Germinal center (tissue), 1 donor: Measurements from ENCODE around the gene KLK8.
"Not testable (repeated sequence)": the region's sequence is repeated elsewhere in the genome, so short reads cannot be mapped to it uniquely, and the experiment has no call there.

Source experiments
- DNase-seq: peaks from one replicate; pipeline ENCODE4 v3.0.0; 2012; ENCODE audit warnings: mixed read lengths, low spot score

The KLK8 gene

DNA sequence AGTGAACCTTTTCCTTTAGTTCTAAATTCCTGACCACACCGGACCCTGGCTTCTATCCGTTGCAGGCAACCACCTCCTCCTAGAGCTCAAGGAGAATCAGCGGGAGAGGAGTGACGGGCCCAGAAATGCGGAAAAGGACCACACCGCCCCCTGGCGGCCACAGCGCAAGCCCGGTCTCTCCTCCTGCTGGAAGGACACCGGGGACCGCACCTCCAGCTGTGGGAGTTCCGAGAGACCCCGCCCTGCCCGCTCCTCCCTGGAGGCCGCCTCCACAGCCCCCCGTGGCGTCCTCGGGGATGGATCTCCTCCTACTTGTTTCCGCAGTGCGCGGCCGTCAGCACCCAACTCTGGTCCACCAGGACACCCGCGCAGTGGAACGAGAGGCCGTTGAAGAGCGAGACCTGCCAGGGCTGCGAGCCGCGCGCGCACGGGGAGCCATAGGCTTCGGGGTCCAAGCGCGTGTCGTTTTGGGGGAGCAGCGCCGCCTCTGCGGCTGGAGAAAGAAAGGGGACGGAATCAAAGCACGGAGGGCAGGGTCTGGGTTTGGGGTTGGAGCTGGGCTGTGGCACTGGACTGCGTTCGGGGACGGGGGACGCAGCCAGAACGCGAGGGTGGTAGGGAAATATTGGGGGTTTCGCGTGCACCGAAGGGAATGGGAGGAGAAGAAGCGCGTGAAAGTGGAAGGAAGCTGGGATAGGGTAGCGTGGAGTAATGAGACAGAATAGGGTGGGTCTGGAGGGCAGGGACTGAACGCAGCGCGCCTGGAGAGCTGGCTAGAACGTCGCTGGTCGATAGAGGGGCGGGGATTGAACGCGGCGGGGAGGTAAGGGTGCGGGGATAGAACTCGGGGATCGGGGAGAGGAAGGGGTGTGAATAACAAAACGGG, 15.6 kb upstream of the KLK8 start:
- DNase-seq = no peak

DNA sequence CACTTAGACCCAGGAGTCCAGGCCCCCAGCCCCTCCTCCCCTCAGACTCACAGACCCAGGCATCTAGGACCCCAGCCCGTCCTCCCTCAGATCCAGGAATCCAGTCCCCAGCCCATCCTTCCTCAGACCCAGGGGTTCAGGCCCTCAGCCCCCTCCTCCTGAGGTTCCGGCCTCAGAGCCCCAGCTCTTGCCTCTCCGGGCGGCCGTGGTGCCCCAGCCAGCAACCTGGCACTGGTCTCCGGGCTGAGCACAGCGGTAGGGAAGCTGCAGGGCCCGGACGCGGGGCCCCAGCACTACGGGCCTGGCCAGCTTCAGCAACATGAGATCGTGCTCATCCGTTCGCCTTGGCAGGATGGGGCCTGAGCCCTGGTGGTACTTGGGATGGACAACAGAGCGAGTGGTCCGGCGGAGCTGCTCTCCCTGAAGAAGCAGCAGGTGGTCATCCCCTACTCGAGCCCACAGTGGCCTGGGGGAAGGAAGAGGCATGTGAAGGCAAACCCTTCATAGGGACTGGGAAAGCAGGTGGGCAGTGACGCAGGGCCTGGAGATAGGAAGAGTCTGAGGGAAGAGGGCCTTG, 14.4 kb upstream of the KLK8 start:
- no peak for DNase-seq

DNA sequence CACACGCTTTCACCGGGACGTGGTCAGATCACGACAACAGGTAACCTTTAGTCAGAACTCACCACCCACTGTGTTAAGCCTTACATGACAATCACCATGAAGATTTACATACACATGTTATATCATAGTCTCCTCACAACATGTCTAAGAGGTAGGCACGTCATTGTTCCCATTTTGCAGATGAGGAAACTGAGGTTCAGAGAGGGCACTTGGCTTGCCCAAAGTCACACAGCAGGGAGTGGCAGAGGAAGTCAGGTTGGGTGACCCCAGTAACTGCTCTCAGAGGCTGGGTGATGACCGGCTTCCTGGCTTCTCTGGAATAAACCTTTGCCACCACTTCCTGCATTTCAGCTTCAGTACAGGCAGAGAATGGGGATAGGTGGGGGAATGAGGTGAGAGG, 12.8 kb upstream of the KLK8 start:
- DNase-seq = no peak

DNA sequence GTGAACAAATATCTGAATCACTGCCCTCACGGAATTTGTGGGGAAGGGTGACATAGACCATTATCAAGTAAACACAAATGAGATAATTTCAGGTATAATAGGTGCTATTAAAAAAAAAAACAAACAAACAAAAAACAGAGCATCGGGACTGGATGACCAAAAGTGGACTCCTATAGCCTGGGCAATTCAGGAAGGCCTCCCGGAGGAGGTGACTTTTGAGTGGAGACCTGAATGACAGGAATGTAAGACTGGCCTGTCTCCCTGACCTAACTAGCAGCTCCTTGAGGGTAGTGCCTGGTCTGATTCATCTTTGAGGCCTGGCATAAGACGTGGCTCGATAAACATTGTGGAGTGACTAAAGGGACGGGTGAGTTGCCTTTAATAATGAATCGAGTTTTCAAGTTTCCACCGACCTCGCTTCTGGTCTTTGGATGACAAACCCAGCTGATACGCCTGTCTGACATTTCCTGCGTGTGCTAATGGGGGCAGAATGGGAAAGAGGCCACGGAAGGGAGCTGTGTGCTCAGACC, 11.3 kb upstream of the KLK8 start:
- no peak for DNase-seq

DNA sequence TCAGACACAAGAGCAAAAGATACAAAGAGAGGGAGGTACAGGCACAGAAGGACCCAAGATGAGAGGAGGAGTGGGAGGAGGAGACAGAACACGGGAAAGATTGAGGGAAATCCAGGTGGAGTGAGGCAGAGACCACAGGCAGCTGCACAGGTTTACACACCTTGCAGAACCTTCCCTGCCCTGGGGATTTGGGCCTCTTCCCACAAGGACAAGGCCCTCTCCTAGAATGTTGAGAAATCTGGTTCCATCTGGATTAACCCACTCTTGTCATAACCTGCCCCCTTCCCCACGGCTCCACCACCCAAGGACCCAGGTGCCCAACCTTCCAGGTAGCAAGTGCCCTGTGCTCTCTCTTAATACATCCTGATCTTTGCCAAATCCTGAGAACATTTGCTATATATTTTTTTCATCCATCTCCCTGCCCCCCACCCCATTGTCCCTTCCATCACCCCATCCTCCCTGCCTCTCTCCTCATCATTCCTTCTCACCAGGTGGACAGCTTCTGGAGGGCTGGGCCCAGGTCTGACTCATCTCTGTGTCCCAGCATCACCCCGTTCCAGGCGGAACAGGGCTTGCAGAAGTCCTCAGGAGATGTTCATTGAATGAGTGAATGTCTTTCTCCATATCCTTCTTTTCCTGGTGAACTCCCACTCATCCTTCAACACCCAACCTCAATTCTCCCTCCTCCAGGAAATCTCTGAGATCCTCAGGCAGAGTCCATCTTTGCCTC, 8.8 kb upstream of the KLK8 start:
- DNase-seq = no peak

DNA sequence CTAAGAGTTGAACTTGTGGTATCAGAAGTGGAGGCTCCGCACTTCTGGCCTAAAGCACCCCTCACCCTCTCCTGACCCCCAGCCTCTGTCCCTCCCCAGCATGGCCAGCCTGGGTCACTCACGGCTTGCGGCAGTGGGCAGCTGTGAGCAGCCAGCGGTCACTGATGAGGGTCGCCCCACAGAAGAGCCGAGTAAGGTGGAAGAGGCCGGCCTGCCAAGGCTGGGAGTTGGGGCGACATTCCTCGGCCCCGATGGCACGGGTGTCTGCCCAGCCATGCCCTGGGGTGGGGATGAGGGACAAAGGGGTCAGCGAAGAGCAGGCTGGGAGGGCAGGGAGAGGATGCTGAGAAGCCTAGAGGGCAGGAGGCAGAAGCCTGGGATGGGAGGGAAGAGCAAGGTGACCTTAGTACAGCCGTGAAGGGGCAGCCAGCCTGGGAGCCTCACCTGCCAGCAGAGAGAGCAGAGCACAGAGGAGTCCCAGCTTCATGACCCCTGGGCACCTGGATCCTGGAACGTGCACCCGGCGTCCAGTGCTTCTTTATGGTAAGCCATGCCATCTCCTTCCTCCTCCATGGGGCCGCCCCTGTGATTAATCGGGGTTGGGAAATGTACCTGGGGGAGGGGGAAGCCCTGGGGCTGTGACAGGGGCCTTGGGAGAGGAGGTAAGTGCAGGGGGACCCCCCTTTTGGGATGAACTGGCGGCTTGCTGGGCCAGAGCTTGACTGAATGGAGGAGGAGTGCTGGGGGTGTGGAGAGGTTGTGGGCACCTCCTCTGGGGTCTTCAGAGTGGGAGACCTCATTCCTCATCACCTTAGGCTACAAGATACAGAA, 7.9 kb upstream of the KLK8 start:
- DNase-seq = no peak

DNA sequence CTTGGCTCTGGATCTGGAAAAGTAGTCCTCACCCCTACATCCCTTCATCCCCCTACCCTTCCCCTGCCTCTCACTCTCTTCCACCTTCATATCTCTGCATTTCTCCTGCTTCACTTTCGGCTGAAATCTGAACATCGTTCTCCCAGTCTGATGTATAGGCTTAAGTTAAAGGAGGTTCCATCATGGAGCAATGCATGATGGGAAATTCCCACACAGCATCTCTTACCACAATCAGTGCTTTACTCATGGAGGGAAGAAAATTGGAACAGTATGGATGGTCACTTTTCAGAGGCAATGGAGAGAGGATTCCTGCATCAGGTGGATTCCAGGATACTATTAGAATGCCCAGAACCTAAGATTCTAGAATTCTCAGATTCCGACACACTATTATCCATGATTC, 6.1 kb upstream of the KLK8 start:
- no peak for DNase-seq

DNA sequence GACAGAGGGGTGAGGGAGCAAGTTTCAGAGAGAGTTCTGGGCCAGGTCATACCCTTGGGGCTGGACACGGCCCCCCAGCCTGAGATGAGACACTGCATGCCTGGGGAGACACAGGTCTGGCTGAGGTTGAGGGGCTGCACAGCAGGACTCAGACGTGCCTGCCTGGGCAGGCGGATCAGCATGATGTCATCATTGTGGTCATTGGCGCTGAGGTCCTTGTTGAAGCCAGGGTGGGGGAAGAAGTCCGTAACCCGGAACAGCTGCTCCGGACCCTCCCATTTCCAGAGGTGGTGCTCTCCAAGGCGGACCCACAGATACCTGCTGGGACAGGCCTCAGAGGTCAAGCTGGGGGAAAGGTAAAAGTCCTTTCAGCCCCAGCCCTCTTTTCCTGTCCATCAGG, 5.0 kb upstream of the KLK8 start:
- no peak for DNase-seq

DNA sequence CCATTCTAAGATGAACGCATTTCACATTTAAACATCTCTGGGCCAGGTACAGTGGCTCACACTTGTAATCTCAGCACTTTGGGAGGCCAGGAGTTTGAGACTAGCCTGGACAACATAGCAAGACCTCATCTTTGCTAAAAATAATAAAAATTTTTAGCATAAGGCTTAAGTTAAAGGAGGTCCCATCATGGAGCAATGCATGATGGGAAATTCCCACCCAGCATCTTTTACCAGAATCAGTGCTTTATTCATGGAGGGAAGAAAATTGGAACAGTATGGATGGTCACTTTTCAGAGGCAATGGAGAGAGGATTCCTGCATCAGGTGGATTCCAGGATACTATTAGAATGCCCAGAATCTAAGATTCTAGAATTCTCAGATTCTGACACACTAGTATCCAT, 3.8 kb upstream of the KLK8 start:
- DNase-seq = no peak

DNA sequence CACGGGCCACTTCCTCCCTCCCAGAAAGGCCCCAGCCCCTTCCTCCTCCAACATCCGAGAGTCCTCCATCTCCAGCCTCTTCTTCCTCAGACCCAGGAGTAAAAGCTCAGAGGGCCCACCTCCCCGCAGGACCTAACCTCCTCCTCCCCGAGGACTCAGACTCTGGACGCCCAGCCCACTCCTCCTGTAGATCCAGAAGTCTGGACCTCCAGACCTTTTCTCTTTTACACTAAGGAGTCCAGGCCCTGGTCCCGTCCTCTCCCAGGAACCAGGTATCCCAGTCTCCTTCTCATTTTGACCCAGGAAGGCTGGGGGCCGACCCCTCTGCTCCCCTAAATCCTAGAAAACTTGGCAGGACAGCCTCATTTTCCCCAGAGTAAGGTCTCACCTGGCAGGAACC, 1.9 kb upstream of the KLK8 start:
- no peak for DNase-seq

DNA sequence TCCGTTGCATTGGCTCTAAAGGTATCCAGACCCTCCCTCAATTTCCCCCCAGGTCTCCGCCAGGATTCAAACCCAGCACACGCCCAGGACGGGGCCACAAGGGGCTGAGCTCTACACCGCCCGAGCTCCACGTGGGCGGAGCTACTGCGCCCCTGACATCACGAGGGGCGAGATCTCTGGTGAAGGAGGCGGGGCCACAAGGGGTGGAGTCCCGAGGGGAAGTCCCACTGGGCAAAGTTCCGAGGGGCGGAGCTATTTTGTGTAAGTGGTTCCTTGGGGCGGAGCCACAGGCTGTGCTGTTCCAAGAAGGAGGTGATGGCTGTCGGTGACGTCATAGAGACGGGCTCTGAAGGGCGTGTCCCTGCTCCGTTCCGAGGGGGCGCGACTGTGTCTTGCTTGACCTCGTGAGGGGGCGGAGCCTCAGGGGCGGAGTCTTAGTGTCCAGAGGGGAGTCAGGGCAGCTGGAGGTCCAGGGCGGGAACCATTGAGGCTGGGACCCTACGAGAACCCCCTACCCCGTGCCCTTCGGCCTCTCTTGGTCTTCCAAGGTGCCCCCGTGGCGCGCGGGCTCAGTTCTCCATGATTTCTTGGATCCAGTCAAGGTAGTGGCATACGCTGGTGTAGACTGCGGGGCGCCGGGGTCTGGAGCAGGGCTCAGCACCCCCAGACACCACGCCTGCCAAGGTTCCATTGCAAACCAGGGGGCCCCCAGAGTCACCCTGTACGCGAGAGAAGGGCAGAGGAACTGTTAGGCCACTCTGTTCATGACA, 1.3 kb upstream of the KLK8 start:
- peak; percentile 45 for DNase-seq

DNA sequence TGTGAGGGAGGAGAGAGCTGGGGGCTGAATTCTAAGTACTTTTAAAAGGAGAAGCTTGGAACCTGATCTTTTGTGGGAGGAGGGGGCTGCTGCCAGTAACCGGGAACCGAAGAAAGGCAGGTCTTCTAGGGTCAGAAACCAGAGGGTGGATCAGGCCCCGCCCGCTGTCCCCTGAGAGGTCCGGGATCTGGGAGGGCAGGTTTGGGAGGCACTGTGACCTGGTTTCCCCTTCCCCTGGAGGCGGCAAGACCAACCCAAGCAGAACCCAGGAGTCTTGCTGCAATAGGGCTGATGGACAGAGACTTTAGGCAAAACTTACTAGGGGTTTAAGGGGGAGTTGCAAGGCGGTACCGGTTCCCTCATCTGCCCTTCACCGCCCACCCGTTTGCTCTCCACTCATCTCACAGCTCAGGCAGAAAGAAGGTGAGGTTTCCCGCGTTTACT, 707 bp upstream of the KLK8 start:
- no peak for DNase-seq

DNA sequence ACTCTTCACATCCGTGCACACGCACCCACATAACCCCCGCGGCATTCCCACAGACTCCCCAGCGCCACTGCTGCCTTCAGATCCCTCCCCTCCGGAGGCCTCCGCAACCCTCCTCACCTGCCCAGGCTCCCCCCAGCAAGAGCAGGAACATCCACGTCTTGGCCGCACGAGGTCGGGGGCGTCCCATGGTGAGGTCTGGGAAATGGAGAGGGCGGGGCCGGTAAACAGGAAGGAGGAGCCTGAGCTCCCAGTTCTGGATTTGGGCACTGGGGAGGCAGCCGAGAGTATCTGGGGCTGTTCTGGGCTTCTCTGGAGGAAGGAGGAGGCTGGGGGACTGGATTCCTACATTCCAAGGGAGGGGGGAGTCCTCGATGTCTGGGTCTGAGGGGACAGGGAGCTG, 423 bp downstream of the KLK8 start:
- no peak for DNase-seq

DNA sequence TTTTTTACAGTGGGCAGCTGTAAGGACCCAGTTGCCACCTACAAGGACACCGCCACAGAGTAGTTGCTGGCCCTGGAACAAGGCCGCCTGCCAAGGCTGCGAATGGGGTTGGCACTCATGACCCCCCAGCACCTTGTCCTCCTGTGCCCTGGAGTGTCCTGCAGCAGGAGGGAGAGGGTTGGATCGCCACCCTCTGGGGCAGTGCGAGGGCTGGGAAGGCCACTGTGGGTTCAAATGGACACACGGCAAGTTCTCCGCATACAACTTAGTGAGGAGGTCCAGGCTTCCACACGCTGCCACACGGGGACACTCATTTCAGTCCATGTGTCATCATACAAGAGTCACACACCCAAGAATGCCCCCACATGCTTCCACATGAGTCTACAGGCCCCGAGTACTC, 978 bp downstream of the KLK8 start:
- DNase-seq = no peak

DNA sequence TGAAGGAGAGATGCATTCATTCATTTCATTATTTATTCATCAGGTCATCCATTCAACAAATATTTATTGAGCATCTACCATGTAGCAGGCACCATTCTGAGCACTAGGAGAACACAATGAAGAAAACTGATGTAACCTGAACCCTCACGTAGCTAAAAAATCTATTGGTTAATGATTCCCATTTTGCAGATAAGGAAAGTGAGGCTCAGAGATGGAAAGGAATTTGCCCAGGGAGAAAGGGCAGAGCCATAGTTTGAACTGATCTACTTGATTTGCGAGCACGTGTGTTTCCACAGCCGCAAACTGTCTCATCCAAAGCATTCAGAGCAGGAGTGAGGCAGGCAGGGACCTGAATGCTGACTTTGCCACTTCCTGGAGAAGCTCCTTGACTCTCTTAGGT, 2.7 kb downstream of the KLK8 start:
- DNase-seq = no peak

DNA sequence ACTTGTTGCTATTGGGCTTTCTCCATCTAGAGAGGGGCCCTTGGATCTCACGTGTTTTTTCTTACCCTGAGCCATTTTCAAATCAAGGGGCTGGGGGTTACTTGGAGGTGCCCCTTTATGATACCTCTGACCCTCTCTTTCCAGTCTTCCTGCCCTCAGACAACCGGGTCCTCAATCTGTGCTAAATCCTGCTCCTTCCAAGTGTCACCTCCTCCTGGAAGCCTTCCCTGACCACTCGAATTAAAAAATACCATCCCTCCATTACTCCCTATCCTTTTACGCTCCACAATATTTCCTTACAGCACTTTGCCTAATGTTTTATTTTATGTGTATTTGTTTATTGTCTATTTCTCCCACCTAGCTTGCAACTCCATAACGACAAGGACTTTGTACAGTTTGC, 3.3 kb downstream of the KLK8 start:
- no peak for DNase-seq

DNA sequence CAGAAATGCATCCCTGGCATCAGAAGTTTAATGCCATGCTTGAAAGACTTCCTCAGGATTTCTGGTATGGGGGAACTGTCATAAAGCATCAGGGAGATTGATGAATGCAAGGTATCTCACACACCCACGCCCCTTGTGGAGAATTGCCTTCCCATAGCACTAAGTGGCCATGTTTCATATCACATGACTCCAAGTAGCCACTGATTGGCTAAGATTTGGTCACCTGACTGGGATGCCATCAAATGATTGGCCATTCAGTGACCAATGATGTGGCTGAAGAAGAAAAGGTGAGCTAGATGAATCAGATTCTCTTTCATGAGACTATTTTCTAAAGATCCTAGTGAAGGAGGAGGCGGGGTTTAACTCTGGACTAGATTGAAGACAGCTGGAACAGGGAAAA, 7.3 kb downstream of the KLK8 start:
- DNase-seq = no peak

DNA sequence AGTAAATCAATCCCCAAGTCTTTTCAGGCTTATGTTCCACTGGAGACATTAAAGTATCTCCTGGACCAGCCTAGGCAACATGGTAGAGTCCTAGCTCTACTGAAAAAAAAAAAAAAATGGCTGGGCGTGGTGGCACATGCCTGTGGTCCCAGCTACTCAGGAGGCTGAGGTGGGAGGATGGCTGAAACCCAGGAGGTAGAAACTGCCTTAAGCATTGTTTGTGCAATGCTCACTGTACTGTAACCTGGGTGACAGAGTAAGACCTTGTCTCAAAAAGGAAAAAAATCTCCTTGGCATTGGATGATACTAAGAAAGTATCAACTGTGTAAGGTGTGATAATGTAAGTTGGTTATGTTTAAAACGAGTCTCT, 8.8 kb downstream of the KLK8 start:
- no peak for DNase-seq

DNA sequence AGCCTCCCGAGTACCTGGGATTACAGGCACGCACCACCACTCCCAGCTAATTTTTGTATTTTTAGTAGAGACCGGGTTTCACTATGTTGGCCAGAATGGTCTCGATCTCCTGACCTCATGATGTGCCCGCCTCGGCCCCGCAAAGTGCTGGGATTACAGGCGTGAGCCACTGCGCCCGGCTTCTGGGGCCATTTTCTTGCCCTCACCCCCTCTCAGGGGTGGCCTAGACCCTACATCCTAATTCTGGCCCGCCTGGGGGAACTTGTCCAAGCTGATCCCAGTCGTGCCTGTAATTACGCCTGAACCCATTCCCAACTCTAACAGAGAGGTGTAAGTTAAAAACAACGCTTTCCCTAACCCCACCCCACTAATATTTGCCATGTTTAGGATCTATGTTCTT, 17.0 kb downstream of the KLK8 start:
- not testable (repeated sequence) for DNase-seq

DNA sequence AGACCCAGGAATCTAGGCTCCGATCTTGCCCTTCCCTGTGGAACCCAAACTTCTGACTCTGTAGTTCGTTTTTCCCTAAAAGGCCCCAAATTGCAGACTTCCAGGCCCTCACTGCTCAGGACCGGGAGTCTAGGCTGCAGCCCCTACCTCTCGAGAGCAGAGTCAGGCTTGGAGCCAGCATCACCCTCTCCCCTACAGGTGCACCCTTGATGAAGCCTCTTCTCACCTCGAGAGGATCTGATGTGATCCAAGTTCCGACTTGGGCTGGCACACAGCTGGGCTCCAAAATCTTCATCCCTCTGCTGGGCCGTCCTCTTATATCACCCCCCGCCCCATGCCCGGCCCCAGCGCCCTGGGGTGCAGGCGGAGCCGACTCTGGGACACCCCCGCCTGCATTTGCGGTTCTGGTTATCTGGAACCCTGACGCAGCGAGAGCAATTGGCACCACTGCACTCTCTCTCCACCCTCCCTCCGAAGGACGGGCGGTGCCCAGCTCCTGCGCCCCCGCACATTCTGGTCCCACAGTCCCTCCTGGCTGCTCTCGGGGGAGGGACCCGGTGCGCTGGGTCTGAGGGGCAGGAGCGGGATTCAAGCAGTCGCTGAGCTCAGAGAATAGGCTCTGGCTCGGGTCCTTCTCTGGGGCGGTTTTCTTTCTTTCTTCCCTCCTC, 17.6 kb downstream of the KLK8 start, which contains the start of gene KLK7:
TSS of gene KLK7 (minus strand) at position 293 of the 668 bp plus-strand sequence. CDS start 1,518 bp downstream, outside the sequence.
- no peak for DNase-seq

DNA sequence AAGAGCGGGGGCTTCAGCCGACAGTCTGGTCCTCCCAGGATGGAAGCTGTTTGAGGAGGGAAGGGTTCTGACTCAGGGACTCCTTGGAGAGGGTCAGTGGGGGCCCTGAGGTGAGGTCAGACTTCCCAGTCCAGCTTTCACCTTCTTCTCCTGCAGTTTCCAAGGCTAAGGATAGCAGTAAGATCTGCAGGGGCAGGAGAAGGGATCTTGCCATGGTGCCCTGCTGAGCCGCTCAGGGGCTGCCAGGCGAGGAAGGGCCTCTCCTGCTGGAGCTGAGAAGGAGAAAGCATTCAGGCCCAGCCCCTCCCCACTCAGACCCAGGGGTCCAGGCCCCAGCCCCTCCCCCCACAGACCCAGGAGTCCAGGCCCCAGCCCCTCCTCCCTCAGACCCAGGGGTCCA, 19.2 kb downstream of the KLK8 start:
- DNase-seq = no peak
